Heart right ventricle (tissue), 16 donors: Measurements from ENCODE around the gene TENT5A. TPM values are rescaled to one million over a fixed set of nuclear protein-coding genes. Genes with fewer than 3 reads are reported as not detected.
"Not testable (repeated sequence)": the region's sequence is repeated elsewhere in the genome, so short reads cannot be mapped to it uniquely, and the experiment has no call there.

Source experiments
- ATAC-seq, 8 donors: fragments of 200-7000 bp; cut with Tn5 transposase; one replicate each; pipeline ENCODE4 v1.9.1; 2020; ENCODE audit warnings: mild to moderate bottlenecking in 8 of 8, moderate library complexity in 8 of 8, moderate number of reproducible peaks in 1 of 8
- DNase-seq, 2 donors: peaks; one replicate each; pipeline ENCODE4 v3.0.0-alpha.2; 2020
- H3K27ac ChIP-seq, 10 donors: fragments of 200-600 bp; sonication (generic) in 2 of 10; one replicate each; pipeline versions ENCODE4 v1.5.0 to v1.8.0; 2020 to 2022; ENCODE audit warnings: mild to moderate bottlenecking in 3 of 10
- H3K27me3 ChIP-seq, 7 donors: fragments of 200-600 bp; one replicate each; pipeline ENCODE4 v1.8.0; 2021 to 2022; ENCODE audit warnings: mild to moderate bottlenecking in 2 of 7
- H3K36me3 ChIP-seq, 9 donors: fragments of 200-600 bp; sonication (generic) in 1 of 9; one replicate each; pipeline versions ENCODE4 v1.5.0 to v1.8.0; 2020 to 2022; ENCODE audit warnings: mild to moderate bottlenecking in 2 of 9
- H3K4me1 ChIP-seq, 9 donors: fragments of 200-600 bp; sonication (generic) in 1 of 9; one replicate each; pipeline versions ENCODE4 v1.5.0 to v1.8.0; 2020 to 2022; ENCODE audit warnings: mild to moderate bottlenecking in 4 of 9
- H3K4me3 ChIP-seq, 10 donors: fragments of 200-600 bp; sonication (generic) in 2 of 10; one replicate each; pipeline versions ENCODE4 v1.5.0 to v1.8.0; 2020 to 2022; ENCODE audit warnings: mild to moderate bottlenecking in 7 of 10, moderate library complexity in 2 of 10
- H3K9me3 ChIP-seq, 11 donors: fragments of 200-600 bp in 10 of 11; sonication (generic) in 2 of 11; one replicate each; pipeline versions ENCODE4 v1.5.0 to v1.8.0; 2013 to 2022; ENCODE audit warnings: mild to moderate bottlenecking in 2 of 11, control low read depth in 1 of 11, moderate library complexity in 1 of 11
- CTCF ChIP-seq, 9 donors: fragments of 200-600 bp; sonication (generic) in 2 of 9; IDR thresholded peaks; one replicate each; pipeline versions ENCODE4 v1.5.0 to v1.8.0; 2021 to 2022; ENCODE audit warnings: antibody characterized with exemption in 9 of 9, mild to moderate bottlenecking in 5 of 9, moderate library complexity in 1 of 9
- WGBS, 2 donors: extraction: QIAGEN DNeasy Blood & Tissue Kit; methylation state at CpG; one replicate each; pipeline ENCODE4 v1.1.7; 2013; ENCODE audit warnings: inconsistent platforms in 1 of 2; 5-methylcytosine and 5-hydroxymethylcytosine counted together
- intact Hi-C, 10 donors: fragments of 100-400 bp; cut with DNase I; formaldehyde crosslinking; loops; one replicate each; pipeline versions ENCODE4 v1.11.1 to v1.14.2; 2022
- polyA plus RNA-seq, 2 donors: library from polyadenylated mRNA; stranded (reverse); fragments of 200-250 nt; gene quantifications; one replicate each; pipeline ENCODE4 v1.2.3, GENCODE V29; 2013
- total RNA-seq, 10 donors: library from RNA; stranded (reverse); fragmentation: NEBNext Ultra II Directional in 3 of 10; extraction: Animal tissue kit (Norgen Biotek cat#: 25700) in 3 of 10; gene quantifications; one replicate each; pipeline versions ENCODE4 v1.2.1 to v1.2.4, GENCODE V29; 2021 to 2023
- donor health status: Arrhythmogenic right ventricular cardiomyopathy.
- donor health status: ischemic (EF 13 %, LVEDD 7.1; RV severe dilation, severe dysfunction).
- donor health status: healthy with polysubstance abuse.
- donor health status: DM: no; HTN: yes; CAD: no.
- donor health status: DM: no; HTN: no; CAD: no.
- donor health status: ischemic (EF 25% LVEDD 6.9; RV normal size, moderate dysfunction).
- donor health status: ischemic (EF 25% LVEDD 5.7; RV mildly dilated, moderate dysfunction).
- donor health status: healthy.
- donor health status: DM: yes; HTN: yes; CAD: no.
- donor health status: Ischemic cardiomyopathy.
- donor health status: ischemic (EF 35%, LVEDD 5.7; RV mildly dilated, moderate dysfunction).
- donor health status: nonischemic (EF 11% LVEDD 7.7; RV severe dilation, severe dysfunction).
- donor health status: DM: yes; HTN: yes; CAD: no.
- donor health status: PGD.
- donor health status: ischemic (EF 29% LVEDD 5.4; RV normal size, mild dysfunction).
- donor health status: nonischemic (EF 23%, LVEDD 6.1; RV moderate dilation, normal function).

The TENT5A gene
- total and polyA plus RNA-seq, 12 donors: 17.3 to 72.1 (median 44.0) TPM

DNA sequence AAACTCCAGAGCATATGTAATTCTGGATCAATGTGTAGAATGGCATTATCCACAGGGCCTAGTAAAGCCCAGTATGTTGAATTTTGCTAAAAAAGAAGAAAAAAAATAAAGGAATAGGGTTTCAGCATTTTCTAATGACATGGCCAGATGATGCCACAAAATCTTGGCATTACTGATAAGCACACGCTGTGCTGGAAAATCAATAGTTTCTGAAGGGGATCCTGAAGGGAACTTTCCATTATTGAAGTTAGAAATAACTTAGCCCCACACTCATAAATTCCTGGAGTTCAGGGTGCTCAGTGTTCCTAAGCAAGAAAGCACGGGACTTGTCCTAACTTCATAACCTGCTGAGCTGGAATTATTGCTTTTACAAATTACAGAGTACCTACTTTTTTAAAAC is 10.8 kb downstream of the TENT5A start:
- intact Hi-C loops: loop anchor here in 1 of 10 donors (10.0 kb wide), 1 partner anchor 277 kb away; no protein-coding TSS in a partner anchor
- TF ChIP-seq CTCF (IDR thresholded peaks at IDR 0.05): no peak
- Histone ChIP-seq H3K36me3 (peaks cover 0 to 15% (median 6%) of the 10 kb centered on the region in 9 donors), H3K4me1 (peaks cover 0 to 59% (median 19%) of the 10 kb centered on the region in 9 donors), H3K27me3 (no peaks in the 10 kb centered on the region), H3K27ac (peak overlapping the region in 1 of 10 donors; percentile 43), H3K9me3 (no peaks in the 10 kb centered on the region), H3K4me3 (no peak overlapping the region)
- WGBS, 2 donors: 65 to 70% methylated on average over 2 of the region's 2 CpGs
- DNase-seq: no peak
- no peak for ATAC-seq

- not testable (repeated sequence) for ATAC-seq
- intact Hi-C loops: loop anchor here in 1 of 10 donors (10.0 kb wide), 1 partner anchor 276 kb away; no protein-coding TSS in a partner anchor
Measured at GRCh38 chr6:81740591-81740990, 11.9 kb downstream of the TENT5A start.

GRCh38 chr6:81739230-81740195 is 13.0 kb downstream of the TENT5A start:
- 83 to 85% methylated on average over 6 of the region's 6 CpGs for WGBS, 2 donors
- Histone ChIP-seq H3K4me1 (peaks cover 0 to 39% (median 9%) of the 10 kb centered on the region in 9 donors), H3K27me3 (no peaks in the 10 kb centered on the region), H3K27ac (no peak overlapping the region), H3K9me3 (peaks cover 0 to 11% (median 0%) of the 10 kb centered on the region in 11 donors), H3K36me3 (peaks cover 0 to 5% (median 0%) of the 10 kb centered on the region in 9 donors), H3K4me3 (no peak overlapping the region)
- intact Hi-C loops: loop anchor here in 1 of 10 donors (10.0 kb wide), 1 partner anchor 275 kb away; no protein-coding TSS in a partner anchor
- ATAC-seq (no peak), DNase-seq (no peak)
- TF ChIP-seq CTCF (IDR thresholded peaks at IDR 0.05): no peak

More at GRCh38 chr6:81740591-81740990, 11.9 kb downstream of the TENT5A start:
- peaks cover 0 to 48% (median 11%) of the 10 kb centered on the region in 9 donors for H3K4me1 ChIP-seq
- not testable (repeated sequence) for H3K4me3 ChIP-seq, H3K9me3 ChIP-seq, H3K27me3 ChIP-seq, H3K36me3 ChIP-seq, H3K27ac ChIP-seq, DNase-seq

GRCh38 chr6:81736428-81736827 is 16.1 kb downstream of the TENT5A start:
- ATAC-seq: peak in 3 of 8 donors; percentile 36 to 58 (median 40)
- no peak overlapping the region for H3K4me3 ChIP-seq
- peaks cover 0 to 5% (median 0%) of the 10 kb centered on the region in 9 donors for H3K36me3 ChIP-seq
- no peaks in the 10 kb centered on the region for H3K27me3 ChIP-seq
- no peak for TF ChIP-seq CTCF (IDR thresholded peaks at IDR 0.05)
- DNase-seq: no peak
- intact Hi-C loops: no loop called here
- H3K4me1 ChIP-seq: peaks cover 0 to 33% (median 9%) of the 10 kb centered on the region in 9 donors
- H3K9me3 ChIP-seq: peaks cover 0 to 11% (median 0%) of the 10 kb centered on the region in 11 donors
- H3K27ac ChIP-seq: no peak overlapping the region
